MM.1S (cell line): ENCODE measurements around the gene SRGAP3.

ENCODE experiments used
- DNase-seq: peaks from one replicate; pipeline ENCODE4 v3.0.0-alpha.2; 2015
- H2AFZ ChIP-seq: fragments of 300-600 bp; sonication (generic); 2 replicates; pipeline ENCODE4 v1.6.0; 2016; ENCODE audit warnings: antibody characterized with exemption, low read length
- H3F3A ChIP-seq: fragments of 300-600 bp; sonication (generic); 2 replicates; pipeline ENCODE4 v1.6.1; 2016; ENCODE audit warnings: mild to moderate bottlenecking, antibody characterized with exemption, low read length, moderate library complexity, mixed read lengths; ENCODE audit not compliant: insufficient read depth
- H3K27ac ChIP-seq: fragments of 300-600 bp; sonication (generic); 2 replicates; pipeline ENCODE4 v1.5.1; 2016; ENCODE audit warnings: mild to moderate bottlenecking, low read length
- H3K27me3 ChIP-seq: fragments of 300-600 bp; sonication (generic); replicated peaks from 2 replicates; pipeline ENCODE4 v1.6.0; 2016; ENCODE audit warnings: low read length; ENCODE audit not compliant: insufficient read depth
- H3K36me3 ChIP-seq: fragments of 300-600 bp; sonication (generic); replicated peaks from 2 replicates; pipeline ENCODE4 v1.6.1; 2016; ENCODE audit warnings: mild to moderate bottlenecking, low read length, mixed read lengths; ENCODE audit not compliant: insufficient read depth
- H3K4me1 ChIP-seq: fragments of 300-600 bp; sonication (generic); 2 replicates; pipeline ENCODE4 v1.6.1; 2016; ENCODE audit warnings: low read length, mixed read lengths
- H3K4me2 ChIP-seq: fragments of 300-600 bp; sonication (generic); 2 replicates; pipeline ENCODE4 v1.6.0; 2016; ENCODE audit warnings: low read depth, low read length
- H3K4me3 ChIP-seq: fragments of 300-600 bp; sonication (generic); 2 replicates; pipeline ENCODE4 v1.5.1; 2016; ENCODE audit warnings: low read length, mixed read lengths
- H3K79me2 ChIP-seq: fragments of 300-600 bp; sonication (generic); 2 replicates; pipeline ENCODE4 v1.6.1; 2016; ENCODE audit warnings: mixed run types, low read length, mixed read lengths
- H3K9ac ChIP-seq: fragments of 300-600 bp; sonication (generic); 2 replicates; pipeline ENCODE4 v1.6.1; 2016; ENCODE audit warnings: low read length, mixed read lengths
- H3K9me2 ChIP-seq: fragments of 300-600 bp; sonication (generic); replicated peaks from 2 replicates; pipeline ENCODE4 v1.6.1; 2016; ENCODE audit warnings: mild to moderate bottlenecking, low read length, mixed read lengths; ENCODE audit not compliant: insufficient read depth
- H3K9me3 ChIP-seq: fragments of 300-600 bp; sonication (generic); replicated peaks from 2 replicates; pipeline ENCODE4 v1.6.1; 2016; ENCODE audit warnings: mild to moderate bottlenecking, low read length, mixed read lengths; ENCODE audit not compliant: insufficient read depth
- H4K20me1 ChIP-seq: fragments of 300-600 bp; sonication (generic); 2 replicates; pipeline ENCODE4 v1.6.1; 2016; ENCODE audit warnings: mild to moderate bottlenecking, low read length, moderate library complexity, mixed read lengths; ENCODE audit not compliant: insufficient read depth
- CTCF ChIP-seq: fragments of 300-600 bp; sonication (generic); IDR thresholded peaks from 2 replicates; pipeline ENCODE4 v1.5.1; 2016; ENCODE audit warnings: antibody characterized with exemption, low read length, mixed read lengths
- EZH2 ChIP-seq: fragments of 300-600 bp; sonication (generic); optimal IDR thresholded peaks from 2 replicates; pipeline ENCODE3; 2017; ENCODE audit warnings: low read depth, mild to moderate bottlenecking, antibody characterized with exemption, low read length, mixed read lengths
- EZH2phosphoT487 ChIP-seq: fragments of 300-600 bp; sonication (generic); IDR thresholded peaks from 2 replicates; pipeline ENCODE4 v1.6.1; 2018; ENCODE audit warnings: antibody characterized with exemption, low read length

SRGAP3 gene

GRCh38 chr3:9279966-9280365 is 30.5 kb upstream of the SRGAP3 start:
- Histone ChIP-seq H3F3A (no peaks in the 10 kb centered on the region), H3K27ac (no peak overlapping the region), H3K79me2 (no peaks in the 10 kb centered on the region), H3K4me3 (no peak overlapping the region), H3K27me3 (no peaks in the 10 kb centered on the region), H3K9me2 (no peaks in the 10 kb centered on the region), H3K9ac (no peak overlapping the region), H3K4me1 (no peaks in the 10 kb centered on the region), H3K9me3 (no peaks in the 10 kb centered on the region), H3K36me3 (no peaks in the 10 kb centered on the region), H4K20me1 (no peaks in the 10 kb centered on the region), H2AFZ (no peak overlapping the region), H3K4me2 (no peak overlapping the region)
- no peak for DNase-seq
- TF ChIP-seq EZH2 (no peak), CTCF (no peak), EZH2phosphoT487 (no peak)

DNA sequence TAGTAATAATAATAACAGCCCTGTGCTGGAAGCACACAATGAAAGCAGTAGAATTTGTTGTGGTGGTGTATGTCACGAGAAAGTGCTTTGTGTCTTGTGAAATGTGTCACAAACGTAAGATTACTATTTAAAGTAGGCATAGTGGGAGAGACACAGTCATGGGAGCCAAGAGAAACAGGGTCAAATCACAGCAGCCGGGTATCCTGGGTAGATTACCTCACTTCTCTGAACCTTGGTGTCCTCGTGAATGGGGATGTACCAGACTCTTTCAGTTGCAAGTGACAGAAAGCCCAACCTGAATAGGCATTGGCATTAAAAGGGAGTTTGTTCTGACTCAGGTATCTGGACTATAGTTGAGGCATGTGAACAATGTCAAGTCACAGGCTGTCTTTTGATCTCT is 29.1 kb upstream of the SRGAP3 start:
- Histone ChIP-seq H3K9me3 (no peaks in the 10 kb centered on the region), H3K4me3 (no peak overlapping the region), H3K9me2 (no peaks in the 10 kb centered on the region), H3K9ac (no peak overlapping the region), H2AFZ (no peak overlapping the region), H3K27me3 (no peaks in the 10 kb centered on the region), H4K20me1 (no peaks in the 10 kb centered on the region), H3F3A (no peaks in the 10 kb centered on the region), H3K4me1 (no peaks in the 10 kb centered on the region), H3K36me3 (no peaks in the 10 kb centered on the region), H3K27ac (no peak overlapping the region), H3K79me2 (no peaks in the 10 kb centered on the region), H3K4me2 (no peak overlapping the region)
- DNase-seq: no peak
- TF ChIP-seq EZH2 (no peak), EZH2phosphoT487 (no peak), CTCF (no peak)

GRCh38 chr3:9278085-9278484 is 28.6 kb upstream of the SRGAP3 start:
- H3K27me3 ChIP-seq: no peaks in the 10 kb centered on the region
- no peaks in the 10 kb centered on the region for H3K4me1 ChIP-seq
- H3K9ac ChIP-seq: no peak overlapping the region
- no peak overlapping the region for H2AFZ ChIP-seq
- H3K36me3 ChIP-seq: no peaks in the 10 kb centered on the region
- no peaks in the 10 kb centered on the region for H4K20me1 ChIP-seq
- H3F3A ChIP-seq: no peaks in the 10 kb centered on the region
- DNase-seq: no peak
- no peaks in the 10 kb centered on the region for H3K9me2 ChIP-seq
- no peaks in the 10 kb centered on the region for H3K9me3 ChIP-seq
- H3K4me3 ChIP-seq: no peak overlapping the region
- no peaks in the 10 kb centered on the region for H3K79me2 ChIP-seq
- no peak overlapping the region for H3K27ac ChIP-seq
- TF ChIP-seq EZH2phosphoT487 (no peak), EZH2 (no peak), CTCF (no peak)
- H3K4me2 ChIP-seq: no peak overlapping the region
